ACC112 (cell line): ENCODE measurements around the gene ASMTL.
"Not testable (repeated sequence)": the region's sequence is repeated elsewhere in the genome, so short reads cannot be mapped to it uniquely, and the experiment has no call there.

Experiments
- H2AFZ ChIP-seq: fragments of 200-600 bp; sonication (generic); one replicate; pipeline ENCODE4 v1.6.0; 2017; ENCODE audit warnings: antibody characterized with exemption, low read length; ENCODE audit not compliant: unreplicated experiment
- H3K27ac ChIP-seq: fragments of 200-600 bp; sonication (generic); 2 replicates; pipeline ENCODE4 v1.5.1; 2014; ENCODE audit warnings: low read depth, mild to moderate bottlenecking, antibody characterized with exemption, low read length, moderate library complexity
- H3K27me3 ChIP-seq: fragments of 200-600 bp; sonication (generic); 2 replicates; pipeline ENCODE4 v1.6.1; 2014; ENCODE audit warnings: mild to moderate bottlenecking, antibody characterized with exemption, low read length, moderate library complexity, mixed read lengths; ENCODE audit not compliant: insufficient read depth
- H3K36me3 ChIP-seq: fragments of 200-600 bp; sonication (generic); 2 replicates; pipeline ENCODE4 v1.6.1; 2016; ENCODE audit warnings: mild to moderate bottlenecking, antibody characterized with exemption, low read length, moderate library complexity, mixed read lengths; ENCODE audit not compliant: insufficient read depth
- H3K4me1 ChIP-seq: fragments of 200-600 bp; sonication (generic); one replicate; pipeline ENCODE4 v1.6.1; 2016; ENCODE audit warnings: low read length, mixed read lengths; ENCODE audit not compliant: insufficient read depth, unreplicated experiment, control insufficient read depth
- H3K4me3 ChIP-seq: fragments of 200-600 bp; sonication (generic); 2 replicates; pipeline ENCODE4 v1.5.1; 2014; ENCODE audit warnings: mild to moderate bottlenecking, low read depth, low read length
- H3K79me2 ChIP-seq: fragments of 200-600 bp; sonication (generic); one replicate; pipeline ENCODE4 v1.6.0; 2016; ENCODE audit warnings: low read length; ENCODE audit not compliant: control insufficient read depth, unreplicated experiment, insufficient read depth

Gene ASMTL

DNA sequence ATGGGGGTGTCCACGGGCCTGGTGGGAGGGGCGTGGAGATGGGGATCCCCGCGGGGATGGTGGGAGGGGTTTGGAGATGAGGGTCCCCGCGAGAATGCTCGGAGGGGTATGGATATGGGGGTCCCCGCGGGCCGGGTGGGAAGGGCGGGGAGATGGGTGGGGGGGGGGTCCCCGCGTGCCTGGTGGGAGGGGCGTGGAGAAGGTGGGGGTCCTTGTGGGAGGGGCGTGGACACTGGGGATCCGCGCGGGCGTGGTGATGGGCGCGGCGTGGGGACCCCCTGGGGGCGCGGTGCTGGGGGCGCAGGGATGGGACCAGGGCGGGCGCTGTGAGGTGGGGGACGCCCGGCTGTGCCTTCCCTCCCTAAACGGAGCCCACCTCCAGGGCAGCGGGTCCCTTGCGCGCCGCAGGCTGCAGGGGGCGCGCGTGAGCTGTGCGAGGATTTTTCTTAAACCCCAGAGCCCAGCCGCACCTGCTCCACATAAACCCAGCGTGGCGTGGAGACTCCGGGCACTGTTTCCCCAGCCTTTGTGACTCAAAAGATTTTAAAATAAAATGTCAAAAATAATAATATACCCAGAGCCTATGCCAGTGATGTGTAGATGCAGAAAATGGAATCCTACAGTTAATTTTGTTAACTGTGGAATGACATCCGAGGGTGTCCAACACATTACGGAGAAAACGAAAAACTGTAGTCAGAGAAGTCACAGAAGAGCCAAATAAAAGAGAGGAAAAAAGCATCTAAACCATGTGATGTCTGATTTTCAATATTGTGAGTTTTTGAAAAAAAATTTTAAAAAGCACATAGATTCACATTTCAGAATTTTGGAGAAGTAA lies 1.5 kb upstream of the ASMTL start:
- Histone ChIP-seq H3K4me3 (peak overlapping the region; percentile 63; the same call in 1 of the 2 replicates), H3K79me2 (peaks cover 33% of the 10 kb centered on the region), H3K27me3 (peaks cover 37% of the 10 kb centered on the region), H3K4me1 (peaks cover 11% of the 10 kb centered on the region), H3K27ac (no peak overlapping the region), H2AFZ (no peak overlapping the region), H3K36me3 (peaks cover 10% of the 10 kb centered on the region; the same call in 1 of the 2 replicates)

DNA sequence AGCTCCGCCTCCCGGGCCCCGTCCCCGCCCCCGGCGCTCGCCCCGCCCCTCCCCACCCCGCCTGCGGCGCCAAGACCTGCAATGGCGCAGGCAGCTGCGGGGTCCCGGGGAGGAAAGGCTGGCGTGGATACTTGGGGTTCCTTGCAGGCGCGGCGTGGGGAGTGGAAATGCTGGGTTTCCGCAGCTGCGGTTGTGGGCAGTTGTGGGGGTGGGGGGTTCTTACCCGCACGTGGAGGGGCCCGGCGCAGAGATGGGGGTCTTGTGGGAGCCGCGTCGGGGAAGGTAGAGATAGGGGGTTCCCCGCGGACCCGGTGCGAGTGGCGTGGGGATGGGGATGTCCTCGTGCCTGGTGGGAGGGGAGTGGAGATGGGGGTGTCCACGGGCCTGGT lies 680 bp upstream of the ASMTL start:
- Histone ChIP-seq H3K79me2 (peaks cover 41% of the 10 kb centered on the region), H3K36me3 (peaks cover 18% of the 10 kb centered on the region; the same call in 1 of the 2 replicates), H3K4me3 (peak overlapping the region; percentile 88), H3K27me3 (peaks cover 29% of the 10 kb centered on the region), H3K27ac (peak overlapping the region; percentile 72; the same call in 1 of the 2 replicates), H3K4me1 (peaks cover 11% of the 10 kb centered on the region), H2AFZ (peak overlapping the region; percentile 99)

DNA sequence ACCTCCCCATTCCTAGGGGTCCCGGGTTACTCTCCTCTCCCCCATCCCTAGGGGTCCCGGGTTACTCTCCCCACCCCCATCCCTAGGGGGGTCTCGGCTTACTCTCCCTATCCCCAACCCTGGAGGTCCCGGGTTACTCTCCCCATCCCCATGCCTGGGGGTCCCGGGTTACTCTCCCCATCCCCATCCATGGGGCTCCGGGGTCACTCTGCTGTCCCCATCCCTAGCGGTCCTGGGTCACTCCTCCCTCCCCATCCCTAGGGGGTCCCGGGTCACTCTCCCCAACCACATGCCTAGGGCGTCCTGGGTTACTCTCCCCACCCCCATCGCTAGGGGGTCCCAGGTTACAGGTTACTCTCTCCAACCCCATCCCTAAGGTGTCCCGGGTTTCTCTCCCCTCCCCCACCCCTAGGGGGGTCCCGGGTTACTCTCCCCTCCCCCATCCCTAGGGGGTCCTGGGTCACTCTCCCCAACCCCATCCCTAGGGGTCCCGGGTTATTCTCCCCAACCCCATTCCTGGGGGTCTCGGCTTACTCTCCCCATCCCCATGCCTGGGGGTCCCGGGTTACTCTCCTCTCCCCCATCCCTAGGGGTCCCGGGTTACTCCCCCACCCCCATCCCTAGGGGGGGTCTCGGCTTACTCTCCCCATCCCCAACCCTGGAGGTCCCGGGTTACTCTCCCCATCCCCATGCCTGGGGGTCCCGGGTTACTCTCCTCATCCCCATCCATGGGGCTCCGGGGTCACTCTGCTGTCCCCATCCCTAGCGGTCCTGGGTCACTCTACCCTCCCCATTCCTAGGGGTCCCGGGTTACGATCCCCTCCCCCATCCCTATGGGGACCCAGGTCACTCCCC lies 821 bp downstream of the ASMTL start:
- Histone ChIP-seq H3K27me3 (peaks cover 14% of the 10 kb centered on the region), H3K79me2 (peaks cover 55% of the 10 kb centered on the region), H3K4me3 (peak overlapping the region; percentile 93), H3K27ac (peak overlapping the region; percentile 45), H2AFZ (peak overlapping the region; percentile 10), H3K36me3 (peaks cover 25% of the 10 kb centered on the region; the same call in 1 of the 2 replicates), H3K4me1 (peaks cover 11% of the 10 kb centered on the region)

DNA sequence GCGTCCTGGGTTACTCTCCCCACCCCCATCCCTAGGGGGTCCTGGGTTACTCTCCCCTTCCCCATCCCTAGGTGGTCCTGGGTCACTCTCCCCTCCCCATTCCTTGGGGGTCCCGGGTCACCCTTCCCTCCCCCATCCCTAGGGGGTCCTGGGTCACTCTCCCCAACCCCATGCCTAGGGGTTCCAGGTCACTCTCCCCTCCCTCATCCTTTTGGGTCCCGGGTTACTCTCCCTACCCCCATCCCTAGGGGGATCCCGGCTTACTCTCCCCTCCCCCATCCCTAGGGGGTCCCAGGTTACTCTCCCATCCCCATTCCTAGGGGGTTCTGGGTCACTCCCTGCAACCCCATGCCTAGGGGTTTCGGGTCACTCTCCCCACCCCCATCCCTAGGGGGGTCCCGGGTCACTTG lies 1.5 kb downstream of the ASMTL start:
- H3K4me1 ChIP-seq: peaks cover 11% of the 10 kb centered on the region
- H2AFZ ChIP-seq: no peak overlapping the region
- peak overlapping the region; percentile 93 for H3K4me3 ChIP-seq
- H3K27ac ChIP-seq: no peak overlapping the region
- peaks cover 12% of the 10 kb centered on the region for H3K27me3 ChIP-seq
- H3K36me3 ChIP-seq: peaks cover 26% of the 10 kb centered on the region; the same call in 1 of the 2 replicates
- peaks cover 55% of the 10 kb centered on the region for H3K79me2 ChIP-seq

GRCh38 chrX:1450361-1451161 lies 2.1 kb downstream of the ASMTL start:
- Histone ChIP-seq H3K4me1 (peaks cover 11% of the 10 kb centered on the region), H3K4me3 (peak overlapping the region; percentile 93), H3K27ac (no peak overlapping the region), H3K36me3 (peaks cover 26% of the 10 kb centered on the region; the same call in 1 of the 2 replicates), H3K27me3 (peaks cover 7% of the 10 kb centered on the region), H3K79me2 (peaks cover 58% of the 10 kb centered on the region), H2AFZ (no peak overlapping the region)

GRCh38 chrX:1449823-1450149 lies 2.9 kb downstream of the ASMTL start:
- Histone ChIP-seq H3K4me3 (no peak overlapping the region), H3K27me3 (no peaks in the 10 kb centered on the region; the same call in 1 of the 2 replicates), H3K4me1 (peaks cover 11% of the 10 kb centered on the region), H3K27ac (no peak overlapping the region), H3K36me3 (peaks cover 33% of the 10 kb centered on the region), H2AFZ (no peak overlapping the region), H3K79me2 (peaks cover 60% of the 10 kb centered on the region)

- peaks cover 64% of the 10 kb centered on the region for H3K79me2 ChIP-seq
- H3K27me3 ChIP-seq: no peaks in the 10 kb centered on the region
- H3K4me3 ChIP-seq: no peak overlapping the region
- H3K27ac ChIP-seq: no peak overlapping the region
- peaks cover 11% of the 10 kb centered on the region for H3K4me1 ChIP-seq
- no peak overlapping the region for H2AFZ ChIP-seq
- H3K36me3 ChIP-seq: peaks cover 38% of the 10 kb centered on the region
These were observed 3.5 kb downstream of the ASMTL start for GRCh38 chrX:1449036-1449822.

DNA sequence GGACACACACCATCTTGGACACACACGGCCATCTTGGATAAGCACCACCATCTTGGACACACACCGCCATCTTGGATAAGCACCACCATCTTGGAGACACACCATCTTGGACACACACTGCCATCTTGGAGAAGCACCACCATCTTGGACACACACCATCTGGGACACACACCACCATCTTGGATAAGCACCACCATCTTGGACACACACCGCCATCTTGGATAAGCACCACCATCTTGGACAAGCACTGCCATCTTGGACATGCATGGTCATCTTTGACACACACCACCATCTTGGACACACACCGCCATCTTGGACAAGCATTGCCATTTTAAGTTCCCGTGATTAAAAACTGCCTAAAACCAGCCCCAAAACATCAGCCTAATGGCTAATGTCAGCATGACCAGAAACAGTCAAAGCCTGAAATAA lies 4.1 kb downstream of the ASMTL start:
- H2AFZ ChIP-seq, H3K27ac ChIP-seq, H3K27me3 ChIP-seq, H3K4me3 ChIP-seq: not testable (repeated sequence)
- Histone ChIP-seq H3K79me2 (peaks cover 64% of the 10 kb centered on the region), H3K36me3 (peaks cover 38% of the 10 kb centered on the region), H3K4me1 (peaks cover 11% of the 10 kb centered on the region)

DNA sequence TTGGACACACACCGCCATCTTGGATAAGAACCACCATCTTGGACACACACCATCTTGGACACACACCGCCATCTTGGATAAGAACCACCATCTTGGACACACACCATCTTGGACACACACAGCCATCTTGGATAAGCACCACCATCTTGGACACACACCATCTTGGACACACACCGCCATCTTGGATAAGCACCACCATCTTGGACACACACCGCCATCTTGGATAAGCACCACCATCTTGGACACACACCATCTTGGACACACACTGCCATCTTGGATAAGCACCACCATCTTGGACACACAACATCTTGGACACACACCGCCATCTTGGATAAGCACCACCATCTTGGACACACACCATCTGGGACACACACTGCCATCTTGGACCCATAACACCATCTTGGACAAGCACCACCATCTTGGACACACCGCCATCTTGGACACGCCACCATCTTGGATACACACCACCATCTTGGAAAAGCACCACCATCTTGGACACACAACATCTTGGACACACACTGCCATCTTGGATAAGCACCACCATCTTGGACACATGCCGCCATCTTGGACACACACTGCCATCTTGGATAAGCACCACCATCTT lies 4.6 kb downstream of the ASMTL start:
- not testable (repeated sequence) for H3K4me3 ChIP-seq, H2AFZ ChIP-seq, H3K27me3 ChIP-seq, H3K27ac ChIP-seq
- H3K36me3 ChIP-seq: peaks cover 38% of the 10 kb centered on the region
- peaks cover 11% of the 10 kb centered on the region for H3K4me1 ChIP-seq
- peaks cover 64% of the 10 kb centered on the region for H3K79me2 ChIP-seq
